Globus pallidus (tissue), 1 donor: ENCODE results near the gene RGMB.
A peak's percentile ranks its signal among the peaks of the same experiment; 100 is the strongest.

ENCODE experiments used
- DNase-seq: peaks from one replicate; pipeline ENCODE4 v3.0.0-alpha.2; 2015; ENCODE audit warnings: low spot score

Gene RGMB

DNA sequence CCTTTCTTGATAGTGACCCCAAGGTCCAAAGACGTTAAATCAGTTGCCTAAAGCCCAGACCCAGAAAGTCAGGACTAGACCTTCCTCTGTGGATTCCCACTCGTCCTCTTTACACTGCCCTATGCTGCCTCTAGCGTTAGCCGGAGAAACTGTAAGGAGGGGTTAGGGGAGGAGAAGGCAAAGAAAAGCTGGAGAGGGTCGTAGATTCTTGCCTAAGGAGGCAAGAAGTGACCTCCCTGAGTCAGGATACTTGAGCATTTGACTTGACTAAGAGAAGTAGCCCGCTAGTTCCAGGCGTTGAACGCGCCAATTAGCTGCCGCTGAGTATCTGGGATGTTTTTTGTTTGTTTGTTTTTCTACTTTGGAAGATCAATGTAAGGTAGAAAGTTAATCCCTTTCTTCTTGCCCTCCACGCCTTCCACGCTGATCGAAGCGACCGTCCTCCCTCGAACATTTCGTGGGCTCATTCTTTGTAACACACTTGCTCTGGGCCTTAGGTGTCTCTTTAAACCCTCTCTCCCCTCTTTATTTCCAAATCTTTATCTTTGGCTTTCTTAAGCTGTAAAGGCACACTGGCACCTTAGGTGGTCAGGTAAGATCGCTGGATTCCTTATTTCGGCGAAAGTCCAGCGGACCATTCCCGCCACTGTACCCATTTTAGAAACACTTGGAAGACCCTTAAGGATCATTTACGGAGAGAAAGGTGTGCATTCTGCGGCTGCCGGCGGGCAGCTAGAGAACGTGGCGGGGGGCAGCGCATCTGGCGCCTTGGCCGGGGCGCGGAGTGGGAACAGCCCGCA lies 5.1 kb upstream of the RGMB start:
- peak; percentile 82 for DNase-seq

DNA sequence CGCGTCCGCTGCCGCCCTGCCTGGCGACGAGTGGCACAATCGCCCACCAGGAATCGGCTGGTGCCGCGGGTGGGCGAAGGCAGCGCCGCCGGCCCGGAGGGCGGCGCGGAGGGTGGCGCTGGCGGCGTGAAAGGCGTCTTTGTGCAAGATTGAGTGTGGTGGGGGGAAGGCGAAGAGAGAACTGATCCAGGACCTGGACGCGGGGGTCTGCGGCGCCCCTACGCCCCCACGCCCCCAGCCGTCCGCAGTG lies 4.6 kb upstream of the RGMB start:
- DNase-seq = no peak

DNA sequence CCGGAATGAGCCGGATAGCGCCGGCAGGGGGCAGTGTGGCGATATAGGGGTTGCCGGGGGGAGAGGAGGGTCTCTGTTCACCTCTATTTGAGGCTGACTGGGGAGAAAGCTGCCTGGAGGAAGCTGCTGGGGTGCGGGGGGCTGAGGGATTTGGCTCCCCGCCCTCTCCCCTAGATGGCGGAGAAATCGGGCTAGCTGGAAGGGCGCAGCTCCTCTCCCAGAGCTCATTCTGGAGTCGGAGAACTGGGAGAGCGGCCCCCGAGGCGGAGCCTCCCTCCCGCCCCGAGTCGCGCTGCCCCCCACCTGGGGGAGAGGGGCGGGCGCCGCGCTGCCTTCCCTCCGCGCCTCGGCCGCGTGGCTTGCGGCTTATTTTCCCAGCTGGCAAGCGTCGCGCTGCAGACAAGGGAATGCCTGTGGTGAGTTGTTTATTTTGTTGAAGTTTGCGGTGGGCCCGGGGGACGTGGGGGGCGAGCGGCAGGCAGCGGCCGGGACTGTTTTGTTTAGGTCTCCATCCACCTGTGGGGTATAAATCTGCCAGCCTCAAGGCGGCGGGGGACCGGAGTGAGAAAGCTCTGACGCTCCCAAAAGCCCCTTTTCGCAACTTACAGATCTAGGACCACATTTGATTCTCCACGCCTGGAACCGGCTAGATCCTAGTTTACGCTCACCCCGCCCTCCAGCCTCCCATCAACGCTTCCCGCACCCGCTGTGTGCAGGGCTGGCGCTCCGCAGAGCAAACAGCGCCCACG lies 4.1 kb upstream of the RGMB start:
- peak; percentile 54 for DNase-seq

DNA sequence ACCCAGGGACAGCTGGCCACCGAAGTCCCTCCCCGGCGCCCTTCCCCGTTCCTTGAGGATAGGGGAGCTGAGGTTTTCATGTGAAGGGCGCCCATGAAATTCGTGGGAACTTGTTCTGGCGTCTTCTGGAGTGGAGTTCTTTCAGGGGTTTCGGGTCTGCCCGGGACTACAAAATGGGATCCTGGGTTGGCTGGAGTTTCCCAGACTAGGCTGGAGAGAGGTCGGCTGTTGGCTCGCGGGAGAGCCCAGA lies 3.6 kb upstream of the RGMB start:
- DNase-seq = peak; percentile 48

DNA sequence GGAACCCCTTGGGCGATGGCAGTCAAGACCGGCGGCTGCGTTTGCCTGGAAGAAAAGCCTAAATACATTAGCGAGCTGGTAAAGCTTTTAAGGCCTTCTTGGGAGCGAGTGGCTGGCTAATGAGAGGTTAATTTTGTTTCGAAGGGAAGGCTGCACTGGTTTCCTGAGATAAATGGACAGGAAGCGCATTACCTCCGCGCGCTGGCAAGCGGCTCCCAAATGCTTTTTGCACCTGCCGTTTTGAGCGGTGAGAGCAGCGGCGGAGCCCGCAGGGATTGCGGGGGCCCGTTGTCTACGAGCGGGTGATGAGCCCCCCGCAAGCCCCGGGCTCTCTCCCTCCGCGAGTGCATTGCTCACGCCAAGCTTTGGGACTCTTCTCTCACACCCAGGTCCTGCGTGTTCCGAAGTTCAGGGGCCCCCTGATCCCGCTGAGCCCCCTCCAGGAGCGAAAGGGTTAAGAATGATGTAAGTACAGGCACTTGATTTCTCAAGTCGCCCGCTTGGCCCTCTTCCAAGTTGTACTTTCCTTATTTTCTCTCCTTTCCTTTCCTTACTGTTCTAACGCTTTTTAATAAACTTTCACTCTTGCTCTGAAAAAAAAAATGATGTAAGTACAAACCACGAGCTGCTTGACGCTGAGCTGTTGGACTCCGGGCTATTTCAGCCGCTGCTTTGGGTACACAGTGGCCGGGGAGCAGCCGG lies 3.1 kb upstream of the RGMB start:
- no peak for DNase-seq

DNA sequence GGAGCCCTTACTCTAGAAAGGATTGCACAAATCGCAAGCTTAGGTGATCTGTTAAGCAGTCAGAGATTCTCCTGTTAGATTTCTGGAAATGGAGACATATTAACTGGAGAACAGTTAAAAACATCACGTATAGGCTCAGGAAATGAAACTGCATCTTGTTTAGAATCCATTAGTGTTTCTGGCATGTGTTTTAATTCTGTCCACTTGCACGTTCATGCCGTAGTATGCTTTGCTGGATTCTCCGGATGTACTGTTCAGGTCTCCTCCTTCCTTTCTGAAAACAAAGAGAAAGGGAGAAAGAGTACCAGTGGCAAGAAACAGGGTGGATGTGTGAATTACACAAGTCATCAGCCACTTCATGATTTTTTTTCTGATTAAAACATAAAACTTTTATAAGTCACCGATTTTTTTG lies 2.5 kb upstream of the RGMB start:
- peak; percentile 70 for DNase-seq

DNA sequence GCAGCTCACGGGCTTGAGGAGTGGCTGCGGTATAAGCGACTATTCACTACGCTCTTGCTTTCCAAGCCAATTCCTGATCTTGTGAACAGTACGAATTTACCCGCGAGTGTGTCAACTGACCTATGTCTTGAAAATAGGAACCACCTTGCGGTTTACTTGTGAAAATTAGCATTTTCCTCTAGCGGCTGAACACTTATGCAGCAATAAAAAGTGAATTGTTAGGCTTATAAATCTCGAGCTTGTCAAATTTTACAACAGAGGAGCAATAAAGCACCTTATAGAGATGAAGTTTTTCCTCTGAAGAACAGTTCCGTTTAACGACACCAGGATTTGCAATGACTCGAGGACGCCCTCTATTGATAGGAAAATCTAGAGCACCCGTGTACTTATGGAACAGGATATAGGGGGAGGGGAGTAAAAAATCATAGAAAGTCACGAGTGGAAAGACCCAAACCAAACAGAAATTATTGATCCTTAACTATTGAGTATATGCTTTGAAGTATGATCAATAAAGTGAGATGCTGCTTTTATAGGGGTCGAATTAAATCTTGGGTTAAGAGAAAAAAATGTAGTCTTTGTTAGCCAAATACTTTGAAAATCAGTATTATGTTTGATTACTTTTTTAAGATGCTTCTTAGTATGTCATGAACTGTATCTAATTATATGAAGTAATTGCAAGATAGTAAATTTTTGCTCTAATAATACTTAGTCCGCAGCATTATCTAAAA lies 1.9 kb upstream of the RGMB start:
- peak; percentile 91 for DNase-seq

DNA sequence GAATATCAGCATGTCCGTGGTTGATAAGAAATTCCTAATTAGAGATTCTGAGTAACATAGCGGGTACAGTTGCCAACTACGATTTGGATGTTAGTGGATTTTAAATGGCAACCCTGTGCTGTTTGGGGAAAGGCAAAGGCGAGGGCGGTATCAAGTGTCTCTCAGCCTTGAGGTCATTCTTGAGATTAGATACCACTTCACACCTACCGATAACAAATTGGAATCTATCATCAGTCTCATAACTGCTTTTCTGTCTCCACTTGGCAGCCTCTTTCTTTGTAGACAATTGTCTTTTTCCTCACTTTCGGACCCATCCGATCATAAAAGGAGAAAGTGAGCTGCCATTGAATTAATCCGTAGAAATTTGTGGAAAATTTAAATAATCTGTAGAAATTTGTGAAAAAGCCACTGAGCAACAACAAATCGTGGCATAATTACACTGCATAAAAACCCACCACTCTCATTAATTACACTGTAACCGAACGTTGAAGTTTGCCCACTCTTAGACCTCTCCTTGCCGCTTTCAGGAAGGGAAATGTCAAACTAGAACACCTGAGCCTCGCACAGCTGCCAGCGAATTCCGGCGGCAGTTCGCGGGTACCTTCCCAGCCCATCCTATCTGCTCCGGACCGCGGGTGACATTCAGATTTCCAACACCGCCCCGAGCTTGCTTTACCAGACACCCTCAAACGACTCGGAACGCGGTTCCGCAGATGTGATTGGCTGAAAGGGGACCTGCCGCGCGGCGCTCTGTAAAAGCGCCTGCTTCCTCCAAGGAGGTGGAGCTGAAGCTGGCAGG lies 849 bp upstream of the RGMB start:
- peak; percentile 31 for DNase-seq

DNA sequence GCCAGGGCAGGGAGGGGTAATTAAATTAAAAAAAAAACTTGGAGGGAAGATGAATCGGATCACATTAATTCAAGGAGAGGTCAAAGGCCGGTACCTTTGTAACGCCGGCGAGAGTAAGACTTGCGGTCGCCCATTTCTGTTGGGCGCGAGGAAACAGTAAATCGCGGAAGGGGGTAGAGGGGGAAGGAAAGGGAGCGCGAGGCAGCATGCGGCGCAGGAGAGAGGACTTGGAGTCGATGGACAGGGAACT lies 324 bp upstream of the RGMB start:
- DNase-seq = no peak

DNA sequence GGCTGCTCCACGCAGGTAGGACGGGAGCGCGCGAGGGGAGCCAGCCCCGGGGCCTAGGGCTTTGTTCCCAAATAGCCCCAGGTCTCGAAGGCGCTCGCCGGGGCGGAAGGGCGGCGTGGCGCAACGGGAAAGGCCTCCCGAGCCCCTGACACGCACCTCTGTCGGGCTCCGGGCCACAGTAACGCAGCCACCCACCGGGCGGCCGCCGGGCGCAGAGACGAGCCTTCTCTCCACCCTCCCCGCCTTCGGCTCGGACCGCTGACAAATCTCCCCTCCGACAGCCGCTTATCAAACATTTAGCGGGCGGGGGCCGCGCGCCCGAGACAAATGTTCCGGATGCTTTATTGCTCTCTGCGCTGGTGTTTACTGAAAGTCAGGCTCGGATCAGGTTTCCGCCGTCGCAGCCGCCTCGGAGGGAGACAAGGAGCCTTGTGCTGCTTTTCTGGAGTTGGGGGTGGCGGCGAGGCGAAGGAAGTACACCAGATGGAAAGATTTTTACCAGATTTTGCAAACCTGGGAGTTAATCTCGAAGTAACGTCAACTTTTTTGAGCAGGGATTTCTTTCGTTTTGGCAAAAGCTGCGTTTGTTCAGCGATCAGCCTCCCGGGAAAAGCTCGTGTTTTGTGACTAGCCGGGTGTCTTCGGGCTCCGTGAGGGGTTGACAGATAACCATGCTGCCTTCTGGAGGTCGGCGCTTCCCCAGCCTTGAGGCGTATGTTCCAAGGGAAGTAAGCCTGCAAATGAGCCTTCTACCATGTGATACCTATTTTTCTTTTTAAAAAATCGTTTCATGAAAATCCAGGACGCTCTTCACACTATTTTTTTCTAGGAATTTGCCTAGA lies 950 bp downstream of the RGMB start:
- peak; percentile 32 for DNase-seq

DNA sequence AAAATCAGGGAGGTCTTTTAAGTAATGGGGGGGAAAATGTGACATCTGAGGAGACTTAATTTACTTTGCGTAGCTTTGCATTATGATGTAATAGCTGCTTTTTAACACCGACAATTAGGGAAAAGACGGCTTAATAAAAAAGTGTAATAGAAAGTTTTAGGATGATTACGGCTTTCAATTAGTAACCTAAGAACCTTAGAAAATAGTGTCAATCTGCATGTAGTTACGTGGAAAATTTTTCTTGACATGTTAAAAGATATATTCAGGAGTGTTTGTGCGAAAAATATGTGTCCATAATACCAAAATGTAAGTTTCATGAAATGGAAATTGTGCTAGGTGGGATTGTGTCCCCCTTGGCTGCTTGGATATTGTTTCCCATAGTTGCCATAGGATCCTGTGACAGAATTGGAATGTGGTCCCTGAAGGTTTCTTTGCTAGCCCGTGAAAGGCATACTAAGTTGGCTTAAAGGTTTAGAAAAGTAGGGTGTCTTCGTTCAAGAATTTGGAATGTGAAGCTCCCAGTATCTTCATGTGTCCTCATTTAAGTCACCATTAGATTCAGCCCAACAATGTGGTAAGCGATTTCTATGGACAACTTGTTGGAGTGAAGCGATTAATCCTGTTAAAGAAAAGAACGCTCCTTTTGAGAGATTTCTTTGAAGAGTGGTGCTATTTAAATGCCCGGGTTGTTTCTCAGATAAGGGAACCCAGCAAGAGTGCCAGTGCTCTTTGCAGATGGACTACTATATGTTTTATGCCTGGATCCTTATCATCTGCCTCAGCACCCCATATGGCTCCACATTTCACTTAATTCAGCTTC lies 2.0 kb downstream of the RGMB start:
- no peak for DNase-seq

DNA sequence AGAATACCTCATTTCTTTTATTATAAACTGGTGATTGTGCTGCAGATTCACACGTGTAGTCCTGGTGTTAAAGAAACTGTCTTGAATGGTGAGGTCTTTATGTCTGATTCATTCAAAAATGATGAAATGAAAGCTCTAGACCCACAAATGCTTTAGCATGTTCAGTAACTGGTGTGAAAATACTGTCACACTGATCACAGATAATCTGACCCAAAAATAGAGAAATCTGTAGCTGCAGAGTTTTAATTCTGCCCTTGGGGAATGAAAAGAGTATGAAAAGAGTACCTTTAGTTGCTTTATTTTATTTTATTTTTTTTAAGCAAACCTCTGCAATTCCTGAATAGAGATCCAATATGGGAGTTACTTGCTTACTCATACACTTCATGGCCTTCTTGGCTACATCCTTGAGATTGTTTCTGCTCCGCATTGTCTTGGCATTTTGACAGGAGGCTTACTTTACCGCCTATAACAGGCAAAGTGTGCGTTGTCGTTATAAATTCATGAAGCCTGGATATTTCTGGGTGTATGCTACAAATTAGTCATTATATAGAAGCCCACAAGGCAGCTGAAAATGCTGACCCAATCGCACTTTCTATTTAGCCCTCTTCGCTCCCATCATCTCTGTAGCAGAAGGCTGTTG lies 2.7 kb downstream of the RGMB start:
- DNase-seq = no peak

DNA sequence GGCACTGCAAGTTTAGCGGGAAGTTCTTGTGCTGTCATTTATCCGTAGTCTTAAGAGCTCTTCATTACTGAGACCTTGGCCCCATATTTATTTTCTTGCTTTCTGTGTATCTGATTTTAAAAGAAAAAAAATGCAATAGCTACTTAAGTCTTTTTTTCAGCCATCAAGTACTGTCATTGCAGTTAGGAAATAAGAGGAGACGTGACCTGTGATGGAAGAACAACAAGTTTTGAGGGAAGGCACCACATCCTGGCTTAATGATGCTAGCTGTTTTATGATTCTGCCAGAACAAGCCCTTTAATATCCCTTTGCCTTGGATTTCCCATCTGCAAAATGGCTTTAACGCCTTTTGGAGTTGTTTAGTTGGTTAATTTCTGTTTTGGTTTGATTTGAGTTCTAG lies 3.8 kb downstream of the RGMB start:
- DNase-seq = no peak

DNA sequence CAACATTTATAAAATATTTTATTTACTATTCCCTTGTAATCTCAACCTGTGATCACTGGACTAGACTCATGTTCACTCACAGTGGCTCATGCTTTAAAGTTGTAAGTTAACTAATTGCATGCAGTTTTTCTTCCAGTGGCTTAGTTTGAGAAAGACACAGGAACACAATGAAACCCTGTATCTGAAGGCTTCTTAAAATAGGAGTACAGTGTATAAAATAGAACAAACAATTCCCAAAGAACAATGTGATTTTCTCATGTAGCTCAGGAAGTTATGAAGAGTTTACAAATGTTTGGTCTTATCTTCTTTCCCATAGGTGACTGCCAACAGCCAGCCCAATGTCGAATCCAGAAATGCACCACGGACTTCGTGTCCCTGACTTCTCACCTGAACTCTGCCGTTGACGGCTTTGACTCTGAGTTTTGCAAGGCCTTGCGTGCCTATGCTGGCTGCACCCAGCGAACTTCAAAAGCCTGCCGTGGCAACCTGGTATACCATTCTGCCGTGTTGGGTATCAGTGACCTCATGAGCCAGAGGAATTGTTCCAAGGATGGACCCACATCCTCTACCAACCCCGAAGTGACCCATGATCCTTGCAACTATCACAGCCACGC lies 5.9 kb downstream of the RGMB start:
- no peak for DNase-seq

DNA sequence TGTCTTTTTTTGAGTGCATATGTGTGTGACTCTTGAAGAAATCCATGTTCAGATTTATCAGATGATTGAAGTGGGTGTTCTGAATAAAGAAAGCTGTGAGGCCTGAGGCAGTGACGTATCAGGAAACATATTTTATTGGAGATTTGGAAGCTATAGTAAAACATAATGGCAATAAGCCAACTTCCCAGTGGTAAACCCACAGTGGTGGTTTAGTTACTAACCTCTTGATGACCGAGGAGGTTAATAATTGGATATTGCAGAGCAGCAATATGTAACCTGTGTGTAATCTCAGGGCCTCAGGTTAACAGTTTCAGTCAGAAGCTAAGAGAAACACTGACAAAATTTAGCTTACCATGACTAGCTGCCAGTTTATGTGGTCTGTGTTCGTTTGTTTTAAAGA lies 6.9 kb downstream of the RGMB start:
- DNase-seq = no peak

DNA sequence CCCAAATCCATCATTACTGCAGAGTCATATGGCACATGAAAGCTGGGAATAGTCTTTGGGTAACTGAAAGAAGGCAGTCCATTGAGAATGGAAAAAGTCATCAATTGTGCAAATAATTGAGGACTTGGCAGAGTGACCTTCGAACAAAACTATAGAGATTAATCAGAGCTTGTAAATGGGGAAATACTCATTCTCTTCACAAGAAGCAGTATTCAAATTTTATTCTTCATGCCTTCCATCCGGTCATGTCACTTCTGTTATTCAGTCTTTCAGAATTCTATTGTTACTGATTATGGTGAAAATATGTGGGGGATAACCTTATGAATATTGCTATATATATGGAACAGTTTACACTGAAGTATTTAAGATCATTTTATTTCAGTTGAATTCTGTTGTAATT lies 8.1 kb downstream of the RGMB start:
- no peak for DNase-seq

DNA sequence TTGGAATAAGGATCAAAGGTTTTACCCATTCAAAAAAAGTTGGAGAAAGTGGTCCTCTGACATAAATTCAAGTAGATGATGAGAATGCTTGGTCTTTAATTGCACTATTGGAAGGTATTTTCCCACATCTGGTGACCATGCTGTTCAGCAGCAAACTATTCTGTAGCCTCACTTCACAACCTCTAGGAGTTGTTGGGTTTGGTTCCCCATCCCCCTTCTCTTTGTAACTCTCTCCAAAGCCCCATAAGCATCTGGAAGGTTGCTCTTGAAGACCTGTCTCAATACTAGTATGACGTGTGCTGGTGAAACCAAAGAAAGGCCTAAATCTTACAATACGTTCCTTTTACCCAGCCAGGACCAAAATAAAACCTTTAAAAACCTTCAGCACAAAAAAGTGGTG lies 8.5 kb downstream of the RGMB start:
- DNase-seq = no peak

DNA sequence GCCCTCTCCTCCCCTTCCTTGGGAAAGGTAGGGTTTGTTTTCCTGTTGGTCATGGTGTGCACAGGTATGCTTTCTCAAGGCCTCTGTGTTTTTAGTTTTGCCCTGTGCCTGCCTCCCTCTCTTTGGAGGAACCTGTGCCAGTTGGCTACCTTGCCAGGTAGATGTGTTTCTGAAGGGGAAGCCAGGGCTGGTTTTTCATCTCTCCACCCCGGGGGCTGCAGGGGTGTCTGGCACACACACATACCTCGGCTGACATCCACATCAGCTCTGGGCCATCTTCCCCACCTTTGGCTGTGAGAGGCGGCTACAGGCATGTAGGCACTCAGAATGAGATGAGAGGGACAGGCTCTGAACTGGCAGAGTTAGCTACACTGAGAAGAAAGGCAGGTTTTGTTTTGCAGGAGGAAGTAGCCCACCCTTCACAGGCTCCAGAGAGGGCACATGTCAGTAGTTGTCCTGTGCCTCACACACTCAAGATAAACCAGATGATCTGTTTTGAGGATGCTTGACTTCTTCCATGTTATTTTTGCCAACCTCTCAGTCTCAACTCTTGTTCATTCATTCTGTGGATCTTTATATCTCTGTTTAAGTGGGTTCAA lies 9.7 kb downstream of the RGMB start:
- no peak for DNase-seq

DNA sequence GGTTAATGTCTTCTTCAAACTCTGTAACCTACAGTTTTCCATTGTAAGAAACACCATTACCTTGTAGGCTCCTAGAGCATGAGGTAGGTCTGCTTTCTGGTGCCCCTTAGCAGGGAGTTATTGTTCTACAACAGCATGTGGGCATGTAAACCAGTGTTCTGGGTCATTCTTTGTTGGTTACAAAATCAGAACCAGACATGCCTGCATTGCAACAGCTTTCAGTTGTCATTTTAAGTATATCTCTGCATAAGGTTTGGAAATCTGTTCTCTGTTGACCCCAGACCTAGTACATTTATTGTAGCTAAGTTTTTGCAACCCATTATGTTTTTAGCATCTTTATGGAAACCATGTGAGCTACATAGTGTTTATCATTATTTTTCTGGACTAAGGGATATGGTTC lies 10.9 kb downstream of the RGMB start:
- no peak for DNase-seq
